ENCODE data around the gene MACC1. TPM values are rescaled to one million over a fixed set of nuclear protein-coding genes. Genes with fewer than 3 reads are reported as not detected.
"Not testable (repeated sequence)": the region's sequence is repeated elsewhere in the genome, so short reads cannot be mapped to it uniquely, and the experiment has no call there.

MACC1 gene
- total and polyA plus RNA-seq, 9 of the 15 experiments (the other 6 are each of a cell fraction or from before 2014, with no cell fraction given): 5.9 to 30.2 (median 10.4) TPM

- ATAC-seq; H3K4me3 ChIP-seq; H2AFZ ChIP-seq (ENCODE audit: low read depth, low read length); H3K4me2 ChIP-seq (ENCODE audit: insufficient read depth, low read length); H3K79me2 ChIP-seq (ENCODE audit: control insufficient read depth, insufficient read depth, low read length); in situ Hi-C loops (cut with MboI); H3K9me1 ChIP-seq (ENCODE audit: control insufficient read depth, insufficient read depth, low read length); H4K20me1 ChIP-seq (replicated peaks; ENCODE audit: control insufficient read depth, insufficient read depth, low read length); H3K27ac ChIP-seq (ENCODE audit: extremely low read depth, low read depth, low read length); H3K27me3 ChIP-seq (ENCODE audit: control insufficient read depth in 2 of 2, insufficient read depth in 2 of 2, low read length in 2 of 2); FAIRE-seq; CTCF ChIA-PET (ENCODE audit: low intra/inter-chr PET ratio); H3K4me1 ChIP-seq (replicated peaks in 1 of 2; ENCODE audit: control insufficient read depth in 2 of 2, insufficient read depth in 2 of 2, low read length in 2 of 2); intact Hi-C loops (cut with micrococcal nuclease); DNase-seq (ENCODE audit: extremely low read depth in 1 of 4, low spot score in 3 of 4); BruUV-seq (replicated peaks); H3K9me3 ChIP-seq (replicated peaks; ENCODE audit: control insufficient read depth, insufficient read depth, low read depth, low read length); H3K36me3 ChIP-seq (ENCODE audit: control insufficient read depth, insufficient read depth, low read length); H3K9ac ChIP-seq (ENCODE audit: insufficient read depth in 1 of 2, low read depth in 2 of 2, low read length in 2 of 2): not testable (repeated sequence)
- WGBS (ENCODE audit: insufficient coverage, low coverage, missing lambda C conversion rate): 50% methylated on average over 7 of the region's 7 CpGs
- POLR2A ChIA-PET: interaction anchor here (0.7 to 1.6 kb wide), 2 partner anchors 13 to 1778 kb away, joined by 3 to 4 read pairs; no protein-coding TSS in a partner anchor
Measured at GRCh38 chr7:20120611-20121168, 96.5 kb downstream of the MACC1 start.

DNA sequence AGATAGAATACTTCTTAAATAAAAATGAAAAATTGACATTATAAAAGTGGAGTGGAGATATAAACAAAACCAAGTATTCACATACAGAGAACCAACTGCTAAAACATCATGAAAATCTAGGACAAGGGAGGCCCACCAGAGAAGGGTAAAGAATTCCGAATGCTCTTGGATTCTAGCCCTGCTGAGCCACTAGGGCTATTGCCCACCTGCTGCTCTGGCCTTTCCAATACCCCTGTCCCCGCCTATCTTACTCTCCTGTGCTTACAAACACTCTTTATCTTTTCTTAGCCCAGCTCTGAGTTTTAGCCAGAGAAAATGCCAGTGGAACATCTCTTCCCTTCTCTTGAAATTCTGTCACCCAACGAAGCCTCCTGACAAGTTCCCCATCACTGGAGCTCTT, 100.3 kb downstream of the MACC1 start:
- H3K9me3 ChIP-seq (replicated peaks; ENCODE audit: control insufficient read depth, insufficient read depth, low read depth, low read length): no peaks in the 10 kb centered on the region
- POLR2A ChIA-PET: no interaction called here
- H3K9me1 ChIP-seq (ENCODE audit: control insufficient read depth, insufficient read depth, low read length): no peaks in the 10 kb centered on the region
- H3K27me3 ChIP-seq (ENCODE audit: control insufficient read depth in 2 of 2, insufficient read depth in 2 of 2, low read length in 2 of 2): no peaks in the 10 kb centered on the region
- H2AFZ ChIP-seq (ENCODE audit: low read depth, low read length): no peak overlapping the region
- ATAC-seq (no peak), FAIRE-seq (no peak), DNase-seq (ENCODE audit: extremely low read depth in 1 of 4, low spot score in 3 of 4) (no peak)
- in situ Hi-C loops (cut with MboI): no loop called here
- no peaks in the 10 kb centered on the region for H3K36me3 ChIP-seq (ENCODE audit: control insufficient read depth, insufficient read depth, low read length)
- no peak overlapping the region for H3K4me2 ChIP-seq (ENCODE audit: insufficient read depth, low read length)
- intact Hi-C loops (cut with micrococcal nuclease): no loop called here
- no peak overlapping the region for H3K9ac ChIP-seq (ENCODE audit: insufficient read depth in 1 of 2, low read depth in 2 of 2, low read length in 2 of 2)
- no peaks in the 10 kb centered on the region for H3K4me1 ChIP-seq (replicated peaks in 1 of 2; ENCODE audit: control insufficient read depth in 2 of 2, insufficient read depth in 2 of 2, low read length in 2 of 2)
- 14% methylated on average over 2 of the region's 3 CpGs for WGBS (ENCODE audit: insufficient coverage, low coverage, missing lambda C conversion rate)
- H3K79me2 ChIP-seq (ENCODE audit: control insufficient read depth, insufficient read depth, low read length): no peaks in the 10 kb centered on the region
- H3K4me3 ChIP-seq: no peak overlapping the region
- no peaks in the 10 kb centered on the region for H4K20me1 ChIP-seq (replicated peaks; ENCODE audit: control insufficient read depth, insufficient read depth, low read length)
- no TSS peak for BruUV-seq (replicated peaks)
- CTCF ChIA-PET (ENCODE audit: low intra/inter-chr PET ratio): no interaction called here
- no peak overlapping the region for H3K27ac ChIP-seq (ENCODE audit: extremely low read depth, low read depth, low read length)
- no peak for TF ChIP-seq MLX (CRISPR knock-in tag; conservative IDR thresholded peaks at IDR 0.05)
- TF ChIP-seq ZC3H8 (IDR thresholded peaks at IDR 0.05): no peak
- no peak for TF ChIP-seq ARID1B (IDR thresholded peaks at IDR 0.05)
- no peak for TF ChIP-seq TRIM28 (IDR thresholded peaks at IDR 0.05)
- no peak for TF ChIP-seq MAZ (CRISPR knock-in tag; conservative IDR thresholded peaks at IDR 0.05 in 1 of 2, IDR thresholded peaks at IDR 0.05 in 1 of 2)
- no peak for TF ChIP-seq IRF9 (tag; IDR thresholded peaks at IDR 0.05)
- TF ChIP-seq NCOA2 (IDR thresholded peaks at IDR 0.05; ENCODE audit: partially characterized antibody in 2 of 2): no peak
- TF ChIP-seq, protein P1, sequence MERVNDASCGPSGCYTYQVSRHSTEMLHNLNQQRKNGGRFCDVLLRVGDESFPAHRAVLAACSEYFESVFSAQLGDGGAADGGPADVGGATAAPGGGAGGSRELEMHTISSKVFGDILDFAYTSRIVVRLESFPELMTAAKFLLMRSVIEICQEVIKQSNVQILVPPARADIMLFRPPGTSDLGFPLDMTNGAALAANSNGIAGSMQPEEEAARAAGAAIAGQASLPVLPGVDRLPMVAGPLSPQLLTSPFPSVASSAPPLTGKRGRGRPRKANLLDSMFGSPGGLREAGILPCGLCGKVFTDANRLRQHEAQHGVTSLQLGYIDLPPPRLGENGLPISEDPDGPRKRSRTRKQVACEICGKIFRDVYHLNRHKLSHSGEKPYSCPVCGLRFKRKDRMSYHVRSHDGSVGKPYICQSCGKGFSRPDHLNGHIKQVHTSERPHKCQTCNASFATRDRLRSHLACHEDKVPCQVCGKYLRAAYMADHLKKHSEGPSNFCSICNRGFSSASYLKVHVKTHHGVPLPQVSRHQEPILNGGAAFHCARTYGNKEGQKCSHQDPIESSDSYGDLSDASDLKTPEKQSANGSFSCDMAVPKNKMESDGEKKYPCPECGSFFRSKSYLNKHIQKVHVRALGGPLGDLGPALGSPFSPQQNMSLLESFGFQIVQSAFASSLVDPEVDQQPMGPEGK (CRISPR knock-in tag; IDR thresholded peaks at IDR 0.05; ENCODE audit: borderline replicate concordance): no peak
- TF ChIP-seq CCNT2 (IDR thresholded peaks at IDR 0.05; ENCODE audit: borderline replicate concordance, extremely low read depth, insufficient read length, low read depth, low read length): no peak
- no peak for TF ChIP-seq CREB3 (tag; conservative IDR thresholded peaks at IDR 0.05; ENCODE audit: low read depth)
